HepG2 (cell line): Measurements from ENCODE around the gene ALDOA. TPM values are rescaled to one million over a fixed set of nuclear protein-coding genes. Genes with fewer than 3 reads are reported as not detected.

Experiments
- ADNP ChIP-seq: sonication (generic); formaldehyde crosslinking; IDR thresholded peaks from 2 replicates; pipeline ENCODE4 v1.4.0; 2020; ENCODE audit warnings: missing genetic modification reagents
- CCAR2 ChIP-seq: fragments of 200-400 bp; formaldehyde crosslinking; optimal IDR thresholded peaks from 2 replicates; pipeline ENCODE3; 2018; ENCODE audit warnings: low read depth, mild to moderate bottlenecking, low read length, moderate library complexity
- EED ChIP-seq: sonication (generic); formaldehyde crosslinking; IDR thresholded peaks from 2 replicates; pipeline ENCODE4 v1.5.0; 2020; ENCODE audit warnings: mild to moderate bottlenecking, missing genetic modification reagents
- GATAD1 ChIP-seq: IDR thresholded peaks from 2 replicates; pipeline ENCODE4 v1.6.1; 2016; ENCODE audit warnings: missing genetic modification reagents, missing compliant biosample characterization
- SETDB1 ChIP-seq: sonication (generic); formaldehyde crosslinking; IDR thresholded peaks from 2 replicates; pipeline ENCODE4 v1.5.1; 2020; ENCODE audit warnings: missing genetic modification reagents, mild to moderate bottlenecking, borderline replicate concordance
- YEATS4 ChIP-seq: sonication (generic); formaldehyde crosslinking; IDR thresholded peaks from 2 replicates; pipeline ENCODE4 v1.4.0; 2020; ENCODE audit warnings: missing genetic modification reagents, borderline replicate concordance
- ZFP37 ChIP-seq: sonication (generic); formaldehyde crosslinking; IDR thresholded peaks from 2 replicates; pipeline ENCODE4 v1.4.0; 2020; ENCODE audit warnings: missing genetic modification reagents, borderline replicate concordance
- ZKSCAN5 ChIP-seq: sonication (generic); formaldehyde crosslinking; IDR thresholded peaks from 2 replicates; pipeline ENCODE4 v1.5.1; 2020; ENCODE audit warnings: mild to moderate bottlenecking, missing genetic modification reagents
- ZKSCAN8 ChIP-seq: IDR thresholded peaks from 2 replicates; pipeline ENCODE4 v1.6.1; 2016; ENCODE audit warnings: borderline replicate concordance, missing genetic modification reagents, missing compliant biosample characterization
- ZNF274 ChIP-seq: sonication (generic); formaldehyde crosslinking; IDR thresholded peaks from 2 replicates; pipeline ENCODE4 v1.5.1; 2020; ENCODE audit warnings: mild to moderate bottlenecking, missing genetic modification reagents
- ZNF333 ChIP-seq: sonication (generic); formaldehyde crosslinking; IDR thresholded peaks from 2 replicates; pipeline ENCODE4 v1.4.0; 2020; ENCODE audit warnings: mild to moderate bottlenecking, missing genetic modification reagents, borderline replicate concordance
- ZNF567 ChIP-seq: sonication (generic); formaldehyde crosslinking; IDR thresholded peaks from 2 replicates; pipeline ENCODE4 v1.8.1; 2023; ENCODE audit warnings: mild to moderate bottlenecking, missing genetic modification reagents, borderline replicate concordance
- ZNF782 ChIP-seq: sonication (generic); formaldehyde crosslinking; IDR thresholded peaks from 2 replicates; pipeline ENCODE4 v1.4.0; 2020; ENCODE audit warnings: missing genetic modification reagents, mild to moderate bottlenecking, borderline replicate concordance
- ZSCAN12 ChIP-seq: sonication (generic); formaldehyde crosslinking; IDR thresholded peaks from 2 replicates; pipeline ENCODE4 v1.9.0; 2021; ENCODE audit warnings: mild to moderate bottlenecking, missing genetic modification reagents
- ZZZ3 ChIP-seq: sonication (generic); formaldehyde crosslinking; IDR thresholded peaks from 2 replicates; pipeline ENCODE4 v1.4.0; 2020; ENCODE audit warnings: missing genetic modification reagents, mild to moderate bottlenecking, borderline replicate concordance
- polyA plus RNA-seq, 8 experiments: library from polyadenylated mRNA; depleted of rRNA in 3 of 8; stranded (reverse) in 7 of 8; unstranded in 1 of 8; fragments of >200 nt; fragmentation: Illumina TruSeq in 4 of 8; extraction: Trizol in 4 of 8; gene quantifications; 2 replicates each; pipeline versions ENCODE4 v1.2.1 to v1.2.3, GENCODE V29; 2011 to 2016; ENCODE audit warnings: low read depth in 4 of 8, missing spikeins in 1 of 8, mixed read lengths in 1 of 8; ENCODE audit not compliant: insufficient read depth in 1 of 8
- total RNA-seq, 5 experiments: library from RNA; depleted of rRNA; stranded (reverse); fragments of >200 nt; fragmentation: Illumina TruSeq; extraction: Trizol; gene quantifications; 2 replicates each; pipeline ENCODE4 v1.2.3, GENCODE V29; 2016; ENCODE audit warnings: low read depth in 1 of 5
- TF ChIP-seq, protein P1 (sequence below): sonication (generic); formaldehyde crosslinking; IDR thresholded peaks from 2 replicates; pipeline ENCODE4 v1.8.1; 2023; ENCODE audit warnings: mild to moderate bottlenecking, moderate library complexity, missing genetic modification reagents
- TF ChIP-seq, protein P2 (sequence below): sonication (generic); formaldehyde crosslinking; IDR thresholded peaks from 2 replicates; pipeline ENCODE4 v1.4.0; 2020; ENCODE audit warnings: mild to moderate bottlenecking, low read depth, missing genetic modification reagents
- TF ChIP-seq, protein P3 (sequence below), 2 experiments: sonication (generic) in 1 of 2; formaldehyde crosslinking in 1 of 2; IDR thresholded peaks; 2 replicates each; pipeline versions ENCODE4 v1.5.1 to v1.6.1; 2011 to 2020; ENCODE audit warnings: borderline replicate concordance in 1 of 2, low read depth in 1 of 2, low read length in 1 of 2, mild to moderate bottlenecking in 1 of 2, missing genetic modification reagents in 1 of 2, moderate library complexity in 1 of 2
- TF ChIP-seq, protein P4 (sequence below): IDR thresholded peaks from 2 replicates; pipeline ENCODE4 v1.6.1; 2016; ENCODE audit warnings: missing genetic modification reagents, missing compliant biosample characterization
- TF ChIP-seq, protein P5 (sequence below): sonication (generic); formaldehyde crosslinking; IDR thresholded peaks from 2 replicates; pipeline ENCODE4 v1.5.1; 2020; ENCODE audit warnings: missing genetic modification reagents, mild to moderate bottlenecking, borderline replicate concordance

ALDOA gene
- total and polyA plus RNA-seq, 2 of the 13 experiments (the other 11 are each of a cell fraction or from before 2014, with no cell fraction given) = 925 to 1,884 TPM

DNA sequence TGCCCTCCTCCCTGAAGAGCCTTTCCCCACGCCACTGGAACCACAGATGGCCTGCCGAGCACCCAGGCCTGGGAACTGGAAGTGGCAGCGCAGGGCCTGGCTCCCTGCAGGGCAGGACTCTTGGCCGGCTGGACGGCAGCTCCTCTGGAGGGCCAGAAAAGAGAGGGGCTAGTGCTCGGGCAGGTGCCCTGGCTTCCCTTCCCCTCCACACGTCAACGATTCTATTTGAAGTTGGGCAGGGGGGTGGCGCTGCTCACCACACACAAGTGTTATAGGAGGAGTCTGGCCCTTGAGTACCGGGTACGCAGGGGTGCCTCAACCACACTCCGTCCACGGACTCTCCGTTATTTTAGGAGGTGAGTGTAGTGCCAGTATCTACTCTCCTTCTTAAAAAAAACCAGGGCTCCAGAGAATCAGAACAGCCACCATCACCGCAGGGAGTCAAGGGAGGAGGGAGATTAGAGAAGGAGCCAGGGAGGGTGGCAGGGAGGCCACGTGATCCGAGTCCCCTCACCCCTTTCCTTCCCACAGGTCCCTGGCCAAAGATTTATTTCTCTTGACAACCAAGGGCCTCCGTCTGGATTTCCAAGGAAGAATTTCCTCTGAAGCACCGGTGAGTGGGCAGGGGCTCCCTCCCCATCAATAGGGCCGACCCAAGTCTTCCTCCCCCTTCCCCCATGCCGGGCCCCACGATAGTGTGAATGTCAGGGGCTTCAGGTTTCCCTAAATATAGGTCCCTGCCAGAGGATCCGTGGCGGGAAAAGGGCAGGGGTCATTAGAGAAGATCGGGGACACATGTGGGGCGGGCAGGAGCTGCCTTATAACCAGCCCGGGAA lies 1.4 kb upstream of the ALDOA start (continued):
- TF ChIP-seq, protein P1, sequence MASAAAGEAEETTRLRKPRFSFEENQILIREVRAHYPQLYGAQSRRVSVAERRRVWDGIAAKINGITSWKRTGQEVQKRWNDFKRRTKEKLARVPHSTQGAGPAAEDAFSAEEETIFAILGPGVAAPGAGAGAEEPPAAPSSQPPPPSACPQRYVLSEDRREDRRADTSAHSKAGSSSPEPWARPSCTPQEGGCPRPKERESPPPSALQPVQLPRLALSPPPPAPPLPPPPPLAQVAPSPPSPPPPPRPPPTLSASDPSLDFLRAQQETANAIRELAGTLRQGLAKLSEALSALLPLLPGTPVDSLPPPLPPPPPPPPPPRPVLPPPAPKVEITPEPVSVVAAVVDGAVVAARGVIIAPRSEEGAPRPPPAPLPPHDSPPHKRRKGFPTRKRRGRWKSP (CRISPR knock-in tag) = peak; percentile 44; the same call in 1 of the 2 replicates
- TF ChIP-seq, protein P2, sequence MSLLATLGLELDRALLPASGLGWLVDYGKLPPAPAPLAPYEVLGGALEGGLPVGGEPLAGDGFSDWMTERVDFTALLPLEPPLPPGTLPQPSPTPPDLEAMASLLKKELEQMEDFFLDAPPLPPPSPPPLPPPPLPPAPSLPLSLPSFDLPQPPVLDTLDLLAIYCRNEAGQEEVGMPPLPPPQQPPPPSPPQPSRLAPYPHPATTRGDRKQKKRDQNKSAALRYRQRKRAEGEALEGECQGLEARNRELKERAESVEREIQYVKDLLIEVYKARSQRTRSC (CRISPR knock-in tag) = peak; percentile 6; the same call in 1 of the 2 replicates
- TF ChIP-seq ZFP37 (CRISPR knock-in tag) = no peak; the same call in 1 of the 2 replicates
- TF ChIP-seq ADNP (CRISPR knock-in tag) = no peak
- no peak for TF ChIP-seq ZSCAN12
- TF ChIP-seq ZNF274 (CRISPR knock-in tag) = 0 out of 2 replicates have a peak, but pooled peaks have one; percentile 85
- no peak for TF ChIP-seq CCAR2
- peak; percentile 48; the same call in 1 of the 2 replicates for TF ChIP-seq ZZZ3 (CRISPR knock-in tag)
- TF ChIP-seq, protein P3, sequence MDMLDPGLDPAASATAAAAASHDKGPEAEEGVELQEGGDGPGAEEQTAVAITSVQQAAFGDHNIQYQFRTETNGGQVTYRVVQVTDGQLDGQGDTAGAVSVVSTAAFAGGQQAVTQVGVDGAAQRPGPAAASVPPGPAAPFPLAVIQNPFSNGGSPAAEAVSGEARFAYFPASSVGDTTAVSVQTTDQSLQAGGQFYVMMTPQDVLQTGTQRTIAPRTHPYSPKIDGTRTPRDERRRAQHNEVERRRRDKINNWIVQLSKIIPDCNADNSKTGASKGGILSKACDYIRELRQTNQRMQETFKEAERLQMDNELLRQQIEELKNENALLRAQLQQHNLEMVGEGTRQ (IDR thresholded peaks at IDR 0.05; ENCODE audit: low read depth, low read length) = peak; percentile 67
- TF ChIP-seq, protein P3 (CRISPR knock-in tag; IDR thresholded peaks at IDR 0.05; ENCODE audit: borderline replicate concordance) = peak; percentile 87; the same call in 1 of the 2 replicates
- TF ChIP-seq ZNF333 = peak; percentile 72; the same call in 1 of the 2 replicates
- TF ChIP-seq, protein P4, sequence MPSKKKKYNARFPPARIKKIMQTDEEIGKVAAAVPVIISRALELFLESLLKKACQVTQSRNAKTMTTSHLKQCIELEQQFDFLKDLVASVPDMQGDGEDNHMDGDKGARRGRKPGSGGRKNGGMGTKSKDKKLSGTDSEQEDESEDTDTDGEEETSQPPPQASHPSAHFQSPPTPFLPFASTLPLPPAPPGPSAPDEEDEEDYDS (CRISPR knock-in tag) = peak; percentile 95
- TF ChIP-seq ZNF782 (CRISPR knock-in tag) = peak; percentile 27; the same call in 1 of the 2 replicates
- no peak; the same call in none of the 2 replicates for TF ChIP-seq YEATS4 (CRISPR knock-in tag)
- no peak for TF ChIP-seq EED (CRISPR knock-in tag)
- peak; percentile 43; the same call in 1 of the 2 replicates for TF ChIP-seq GATAD1 (CRISPR knock-in tag)
- TF ChIP-seq ZNF567 = peak; percentile 60; the same call in 1 of the 2 replicates
- no peak; the same call in 1 of the 2 replicates for TF ChIP-seq ZKSCAN8 (CRISPR knock-in tag)
- TF ChIP-seq SETDB1 (CRISPR knock-in tag) = no peak
- TF ChIP-seq, protein P5, sequence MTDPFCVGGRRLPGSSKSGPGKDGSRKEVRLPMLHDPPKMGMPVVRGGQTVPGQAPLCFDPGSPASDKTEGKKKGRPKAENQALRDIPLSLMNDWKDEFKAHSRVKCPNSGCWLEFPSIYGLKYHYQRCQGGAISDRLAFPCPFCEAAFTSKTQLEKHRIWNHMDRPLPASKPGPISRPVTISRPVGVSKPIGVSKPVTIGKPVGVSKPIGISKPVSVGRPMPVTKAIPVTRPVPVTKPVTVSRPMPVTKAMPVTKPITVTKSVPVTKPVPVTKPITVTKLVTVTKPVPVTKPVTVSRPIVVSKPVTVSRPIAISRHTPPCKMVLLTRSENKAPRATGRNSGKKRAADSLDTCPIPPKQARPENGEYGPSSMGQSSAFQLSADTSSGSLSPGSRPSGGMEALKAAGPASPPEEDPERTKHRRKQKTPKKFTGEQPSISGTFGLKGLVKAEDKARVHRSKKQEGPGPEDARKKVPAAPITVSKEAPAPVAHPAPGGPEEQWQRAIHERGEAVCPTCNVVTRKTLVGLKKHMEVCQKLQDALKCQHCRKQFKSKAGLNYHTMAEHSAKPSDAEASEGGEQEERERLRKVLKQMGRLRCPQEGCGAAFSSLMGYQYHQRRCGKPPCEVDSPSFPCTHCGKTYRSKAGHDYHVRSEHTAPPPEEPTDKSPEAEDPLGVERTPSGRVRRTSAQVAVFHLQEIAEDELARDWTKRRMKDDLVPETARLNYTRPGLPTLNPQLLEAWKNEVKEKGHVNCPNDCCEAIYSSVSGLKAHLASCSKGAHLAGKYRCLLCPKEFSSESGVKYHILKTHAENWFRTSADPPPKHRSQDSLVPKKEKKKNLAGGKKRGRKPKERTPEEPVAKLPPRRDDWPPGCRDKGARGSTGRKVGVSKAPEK = no peak
- TF ChIP-seq ZKSCAN5 (CRISPR knock-in tag) = peak; percentile 68; the same call in 1 of the 2 replicates
